ENCODE data around the gene SLC34A3. TPM values are rescaled to one million over a fixed set of nuclear protein-coding genes. Genes with fewer than 3 reads are reported as not detected.

SLC34A3 gene
- total RNA-seq, 4 donors from 2014 or later: 0.11 to 1.7 (median 0.38) TPM; not detected in 1

- no peaks in the 10 kb centered on the region for H3K36me3 ChIP-seq
- DNase-seq: no peak
Measured at GRCh38 chr9:137227054-137227852, 3.4 kb upstream of the SLC34A3 start, which contains the start of gene RNF224. RNF224 (plus strand) TSS chr9:137227502; CDS start chr9:137228336, 834 bp downstream.

GRCh38 chr9:137227853-137228505 is 2.7 kb upstream of the SLC34A3 start:
- H3K27me3 ChIP-seq: peaks cover 0 to 60% (median 0%) of the 10 kb centered on the region in 4 donors
- WGBS, 2 donors: 4 to 14% methylated on average over 2 to 4 of the region's 18 CpGs
- intact Hi-C loops (cut with DNase I): loop anchor here (5.0 kb wide), 1 partner anchor 111 kb away; no protein-coding TSS in a partner anchor

More at GRCh38 chr9:137227054-137227852, 3.4 kb upstream of the SLC34A3 start, which contains the start of gene RNF224:
- peaks cover 34 to 59% (median 41%) of the 10 kb centered on the region in 3 donors for H3K4me1 ChIP-seq
- H3K4me3 ChIP-seq: peak within 1 kb of the TSS; percentile 32 to 62 (median 53)
- peak; percentile 80 to 96 (median 92) for TF ChIP-seq CTCF (IDR thresholded peaks at IDR 0.05)
- no peak for TF ChIP-seq POLR2A (IDR thresholded peaks at IDR 0.05)
- intact Hi-C loops (cut with DNase I): loop anchor here (5.0 kb wide), 1 partner anchor 110 kb away; no protein-coding TSS in a partner anchor
- no peaks in the 10 kb centered on the region for H3K9me3 ChIP-seq
- WGBS, 2 donors: 27% methylated on average over 3 of the region's 25 CpGs; no CpG with 5 or more reads in 1 of the 2 donors
- peak within 1 kb of the TSS; percentile 92 to 97 (median 96) for H3K27ac ChIP-seq
- peaks cover 0 to 53% (median 0%) of the 10 kb centered on the region in 4 donors for H3K27me3 ChIP-seq

GRCh38 chr9:137228506-137228967 is 2.2 kb upstream of the SLC34A3 start:
- WGBS, 2 donors: no CpG with 5 or more reads among the region's 29 CpGs
- no peak for TF ChIP-seq POLR2A (IDR thresholded peaks at IDR 0.05)
- TF ChIP-seq CTCF (IDR thresholded peaks at IDR 0.05): no peak
- DNase-seq: no peak
- intact Hi-C loops (cut with DNase I): loop anchor here (5.0 kb wide), 1 partner anchor 111 kb away; no protein-coding TSS in a partner anchor
- Histone ChIP-seq H3K4me3 (no peak overlapping the region), H3K27ac (peak overlapping the region in 2 of 4 donors; percentile 92 to 97), H3K4me1 (peaks cover 26 to 50% (median 31%) of the 10 kb centered on the region in 3 donors), H3K36me3 (no peaks in the 10 kb centered on the region), H3K9me3 (no peaks in the 10 kb centered on the region), H3K27me3 (peaks cover 0 to 66% (median 0%) of the 10 kb centered on the region in 4 donors)

More at GRCh38 chr9:137227853-137228505, 2.7 kb upstream of the SLC34A3 start:
- peaks cover 28 to 52% (median 33%) of the 10 kb centered on the region in 3 donors for H3K4me1 ChIP-seq
- no peaks in the 10 kb centered on the region for H3K9me3 ChIP-seq
- no peaks in the 10 kb centered on the region for H3K36me3 ChIP-seq
- no peak for DNase-seq
- TF ChIP-seq POLR2A (IDR thresholded peaks at IDR 0.05) (no peak), CTCF (IDR thresholded peaks at IDR 0.05) (no peak)
- H3K4me3 ChIP-seq: no peak overlapping the region
- H3K27ac ChIP-seq: peak overlapping the region in 3 of 4 donors; percentile 92 to 97 (median 97)

GRCh38 chr9:137228968-137229896 is 1.5 kb upstream of the SLC34A3 start:
- peak overlapping the region in 1 of 4 donors; percentile 97 for H3K27ac ChIP-seq
- 40 to 81% methylated on average over 1 to 10 of the region's 27 CpGs for WGBS, 2 donors
- no peaks in the 10 kb centered on the region for H3K36me3 ChIP-seq
- no peak overlapping the region for H3K4me3 ChIP-seq
- peaks cover 21 to 43% (median 25%) of the 10 kb centered on the region in 3 donors for H3K4me1 ChIP-seq
- DNase-seq: no peak
- no peak for TF ChIP-seq POLR2A (IDR thresholded peaks at IDR 0.05)
- no peak for TF ChIP-seq CTCF (IDR thresholded peaks at IDR 0.05)
- H3K27me3 ChIP-seq: peaks cover 0 to 72% (median 0%) of the 10 kb centered on the region in 4 donors
- intact Hi-C loops (cut with DNase I): loop anchor here (5.0 kb wide), 1 partner anchor 112 kb away; no protein-coding TSS in a partner anchor
- no peaks in the 10 kb centered on the region for H3K9me3 ChIP-seq

Data from esophagus squamous epithelium (tissue), 5 donors.